Lower lobe of right lung (tissue), 2 donors: Measurements from ENCODE around the gene CHKB. TPM values are rescaled to one million over a fixed set of nuclear protein-coding genes. Genes with fewer than 3 reads are reported as not detected.
A peak's percentile ranks its signal among the peaks of the same experiment; 100 is the strongest.

Source experiments
- ATAC-seq, 2 donors: fragments of 200-7000 bp; cut with Tn5 transposase; one replicate each; pipeline ENCODE4 v1.9.1; 2020 to 2022; ENCODE audit warnings: mild to moderate bottlenecking in 2 of 2, moderate library complexity in 2 of 2
- DNase-seq: peaks from one replicate; pipeline ENCODE4 v3.0.0-alpha.2; 2020
- H3K27ac ChIP-seq: fragments of 200-600 bp; one replicate; pipeline ENCODE4 v1.8.0; 2022
- H3K27me3 ChIP-seq: fragments of 200-600 bp; one replicate; pipeline ENCODE4 v1.8.0; 2022; ENCODE audit warnings: low read depth
- H3K36me3 ChIP-seq: fragments of 200-600 bp; one replicate; pipeline ENCODE4 v1.8.0; 2022; ENCODE audit warnings: mild to moderate bottlenecking
- H3K4me1 ChIP-seq: fragments of 200-600 bp; one replicate; pipeline ENCODE4 v1.8.0; 2022
- H3K4me3 ChIP-seq: fragments of 200-600 bp; one replicate; pipeline ENCODE4 v1.8.0; 2022; ENCODE audit warnings: mild to moderate bottlenecking
- H3K9me3 ChIP-seq: fragments of 200-600 bp; one replicate; pipeline ENCODE4 v1.8.0; 2022
- intact Hi-C: fragments of 100-400 bp; cut with DNase I; formaldehyde crosslinking; loops from one replicate; pipeline ENCODE4 v1.11.0; 2022
- total RNA-seq: library from RNA; stranded (reverse); fragmentation: NEBNext Ultra II Directional; extraction: Animal tissue kit (Norgen Biotek cat#: 25700); gene quantifications from one replicate; pipeline ENCODE4 v1.2.1, GENCODE V29; 2021
- TF ChIP-seq, protein P1 (sequence below): fragments of 200-600 bp; IDR thresholded peaks from one replicate; pipeline ENCODE4 v1.8.0; 2022; ENCODE audit warnings: antibody characterized with exemption, mild to moderate bottlenecking
- donor health status: DM: no; HTN: yes; CAD: no; lungs with severe emphysema.

CHKB gene
- total RNA-seq, 1 donor from 2014 or later = 76.7 TPM

DNA sequence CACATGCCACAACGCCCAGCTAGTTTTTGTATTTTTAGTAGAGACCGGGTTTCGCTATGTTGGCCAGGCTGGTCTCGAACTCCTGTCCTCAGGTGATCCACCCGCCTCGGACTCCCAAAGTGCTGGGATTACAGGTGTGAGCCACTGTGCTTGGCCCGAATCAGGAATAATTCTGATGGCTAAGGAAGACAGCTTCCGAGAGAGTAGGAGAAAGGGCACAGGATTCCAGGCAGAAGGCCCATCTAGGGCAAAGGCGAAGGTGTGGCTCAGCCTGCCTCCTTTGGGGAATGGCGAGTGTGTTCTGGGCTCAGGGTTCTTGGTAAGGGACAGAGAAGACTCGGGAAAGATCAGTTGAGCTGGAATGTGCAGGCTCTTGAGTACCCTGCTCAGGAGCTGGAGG is 18.4 kb downstream of the CHKB start:
- Histone ChIP-seq H3K27ac (no peak overlapping the region), H3K4me1 (peaks cover 8% of the 10 kb centered on the region), H3K9me3 (no peaks in the 10 kb centered on the region), H3K4me3 (no peak overlapping the region), H3K36me3 (no peaks in the 10 kb centered on the region), H3K27me3 (no peaks in the 10 kb centered on the region)
- DNase-seq (no peak), ATAC-seq (no peak)
- intact Hi-C loops = no loop called here
- TF ChIP-seq, protein P1, sequence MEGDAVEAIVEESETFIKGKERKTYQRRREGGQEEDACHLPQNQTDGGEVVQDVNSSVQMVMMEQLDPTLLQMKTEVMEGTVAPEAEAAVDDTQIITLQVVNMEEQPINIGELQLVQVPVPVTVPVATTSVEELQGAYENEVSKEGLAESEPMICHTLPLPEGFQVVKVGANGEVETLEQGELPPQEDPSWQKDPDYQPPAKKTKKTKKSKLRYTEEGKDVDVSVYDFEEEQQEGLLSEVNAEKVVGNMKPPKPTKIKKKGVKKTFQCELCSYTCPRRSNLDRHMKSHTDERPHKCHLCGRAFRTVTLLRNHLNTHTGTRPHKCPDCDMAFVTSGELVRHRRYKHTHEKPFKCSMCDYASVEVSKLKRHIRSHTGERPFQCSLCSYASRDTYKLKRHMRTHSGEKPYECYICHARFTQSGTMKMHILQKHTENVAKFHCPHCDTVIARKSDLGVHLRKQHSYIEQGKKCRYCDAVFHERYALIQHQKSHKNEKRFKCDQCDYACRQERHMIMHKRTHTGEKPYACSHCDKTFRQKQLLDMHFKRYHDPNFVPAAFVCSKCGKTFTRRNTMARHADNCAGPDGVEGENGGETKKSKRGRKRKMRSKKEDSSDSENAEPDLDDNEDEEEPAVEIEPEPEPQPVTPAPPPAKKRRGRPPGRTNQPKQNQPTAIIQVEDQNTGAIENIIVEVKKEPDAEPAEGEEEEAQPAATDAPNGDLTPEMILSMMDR = no peak

DNA sequence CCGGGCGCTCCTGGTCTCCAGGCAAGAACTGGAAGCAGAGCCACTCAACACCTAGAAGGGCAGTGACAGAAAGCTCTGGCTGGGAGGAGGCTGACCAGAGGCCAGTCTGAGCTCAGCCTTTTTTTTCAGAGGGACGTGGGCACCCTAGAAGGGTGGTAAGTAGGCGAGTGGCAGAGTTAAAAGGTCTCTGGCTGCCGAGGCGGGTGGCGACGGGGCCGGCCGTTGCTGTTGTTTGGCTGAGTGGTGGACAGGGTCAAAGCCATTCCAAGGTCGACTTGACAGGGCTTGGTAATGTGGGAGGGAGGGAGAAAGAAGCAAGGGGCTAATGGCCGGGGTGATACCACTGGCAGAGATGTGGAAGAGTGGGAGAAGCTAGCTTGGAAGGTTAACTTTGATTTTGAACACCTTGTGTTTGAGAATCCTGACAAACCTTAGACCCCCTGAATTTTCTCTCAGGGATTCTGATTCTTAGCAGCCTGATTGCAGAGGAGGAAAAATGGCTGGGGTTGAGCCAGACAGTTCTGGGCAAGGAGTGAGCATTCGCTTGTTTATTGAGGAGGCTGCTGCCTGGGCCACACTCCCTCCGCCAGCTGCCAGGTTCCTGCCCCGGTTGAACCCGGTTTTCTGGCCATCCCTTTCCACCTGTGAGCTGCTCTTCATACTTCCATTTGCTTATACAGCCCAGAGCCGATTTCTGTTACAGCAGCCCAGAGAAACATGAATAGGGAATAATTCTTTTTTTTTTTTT is 19.1 kb downstream of the CHKB start:
- ATAC-seq (peak; percentile 37 to 51), DNase-seq (no peak)
- H3K27me3 ChIP-seq = no peaks in the 10 kb centered on the region
- H3K36me3 ChIP-seq = no peaks in the 10 kb centered on the region
- peak overlapping the region; percentile 75 for H3K27ac ChIP-seq
- TF ChIP-seq, protein P1 = no peak
- intact Hi-C loops = no loop called here
- H3K9me3 ChIP-seq = no peaks in the 10 kb centered on the region
- H3K4me1 ChIP-seq = peaks cover 8% of the 10 kb centered on the region
- H3K4me3 ChIP-seq = peak overlapping the region; percentile 70

DNA sequence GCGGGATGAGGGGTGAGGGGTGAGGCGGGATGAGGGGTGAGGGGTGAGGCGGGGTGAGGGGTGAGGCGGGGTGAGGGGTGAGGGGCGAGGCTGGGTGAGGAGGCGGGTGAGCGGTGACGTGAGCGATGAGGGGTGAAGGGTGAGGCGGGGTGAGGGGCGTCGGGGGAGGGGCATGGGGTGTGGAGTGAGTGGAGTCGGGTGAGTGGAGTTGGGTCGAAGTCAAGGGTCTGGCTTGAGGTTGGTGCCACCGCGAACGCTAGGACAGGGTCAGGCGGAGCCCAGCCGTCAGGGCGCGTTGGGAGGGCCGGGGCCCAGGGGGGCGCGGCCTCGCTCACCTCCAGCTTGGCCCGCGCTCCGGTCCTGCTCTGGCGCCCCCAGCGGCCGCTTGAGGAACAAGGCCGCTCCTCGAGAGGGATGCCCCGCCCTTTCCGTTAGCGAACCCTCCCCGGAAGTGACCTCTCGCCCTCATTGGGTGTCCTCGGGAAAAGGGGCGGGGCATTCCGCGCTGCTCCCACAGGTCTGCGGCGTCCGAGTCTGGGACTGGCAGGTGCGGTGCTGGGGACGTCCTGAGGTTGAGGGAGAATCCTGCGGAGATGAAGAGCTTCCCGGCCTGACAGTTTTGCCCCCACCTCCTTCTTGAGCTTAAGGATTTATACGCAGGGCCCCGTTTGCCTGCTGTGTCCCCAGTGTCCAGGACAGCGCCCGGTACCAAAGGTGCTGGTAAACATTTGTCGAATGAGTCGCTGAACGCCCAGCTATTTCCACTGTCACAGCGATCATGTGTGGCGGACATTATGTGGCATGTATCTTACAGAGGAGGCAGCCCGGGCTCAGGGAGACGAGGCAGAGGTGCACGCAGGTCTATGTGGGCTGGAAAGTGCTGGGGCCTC is 19.9 kb downstream of the CHKB start, which contains the start of gene SYCE3:
SYCE3 (minus strand) TSS at position 397 of the 890 bp plus-strand sequence. CDS start 6,514 bp downstream, outside the sequence.
- peak; percentile 99 for DNase-seq
- ATAC-seq = peak; percentile 99
- TF ChIP-seq, protein P1 = peak; percentile 97
- H3K27ac ChIP-seq = peak within 1 kb of the TSS; percentile 75
- peak within 1 kb of the TSS; percentile 70 for H3K4me3 ChIP-seq
- intact Hi-C loops = no loop called here
- H3K36me3 ChIP-seq = no peaks in the 10 kb centered on the region
- peaks cover 8% of the 10 kb centered on the region for H3K4me1 ChIP-seq
- H3K9me3 ChIP-seq = no peaks in the 10 kb centered on the region
- H3K27me3 ChIP-seq = no peaks in the 10 kb centered on the region

DNA sequence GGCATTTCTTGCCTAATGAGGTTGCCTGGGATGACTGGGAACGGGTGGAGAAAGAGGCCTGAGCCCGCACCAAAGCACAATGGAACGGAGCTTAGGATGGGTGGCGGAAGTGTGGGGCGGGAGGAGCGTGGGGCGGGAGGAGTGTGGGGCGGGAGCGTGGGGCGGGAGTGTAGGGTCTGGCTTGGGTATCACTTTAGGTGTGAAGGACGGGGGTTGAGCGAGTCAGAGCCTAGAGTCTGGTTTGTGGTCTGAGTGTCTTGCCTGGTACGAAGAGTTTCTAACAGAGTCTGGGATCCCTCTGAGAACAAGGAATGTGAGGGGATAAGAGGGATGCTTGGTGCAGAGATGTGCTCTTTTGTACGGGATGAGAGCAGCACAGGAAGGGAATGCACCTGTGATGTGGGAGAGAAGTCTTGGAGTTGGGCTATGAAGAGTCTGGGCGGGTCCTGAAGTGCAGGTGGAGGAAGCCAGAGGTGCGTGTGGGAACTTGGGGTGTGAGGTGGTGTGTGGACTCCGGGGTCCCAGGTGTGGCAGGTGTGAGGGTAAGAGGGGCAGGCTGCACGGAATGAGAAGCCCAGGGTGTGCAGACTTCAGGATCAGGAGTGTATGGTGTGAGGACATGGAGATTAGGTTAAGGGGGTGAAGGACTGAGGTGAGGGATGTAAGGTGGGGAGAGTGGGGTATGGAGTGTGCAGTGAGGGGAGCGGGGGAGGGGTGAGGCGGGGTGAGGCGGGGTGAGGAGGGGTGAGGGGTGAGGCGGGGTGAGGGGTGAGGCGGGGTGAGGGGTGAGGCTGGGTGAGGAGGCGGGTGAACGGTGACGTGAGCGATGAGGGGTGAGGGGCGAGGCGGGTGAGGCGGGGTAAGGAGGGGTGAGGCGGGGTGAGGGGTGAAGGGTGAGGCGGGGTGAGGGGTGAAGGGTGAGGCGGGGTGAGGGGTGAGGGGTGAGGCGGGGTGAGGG is 21.0 kb downstream of the CHKB start:
- Histone ChIP-seq H3K36me3 (no peaks in the 10 kb centered on the region), H3K4me3 (no peak overlapping the region), H3K27me3 (no peaks in the 10 kb centered on the region), H3K27ac (no peak overlapping the region), H3K4me1 (peaks cover 8% of the 10 kb centered on the region), H3K9me3 (no peaks in the 10 kb centered on the region)
- intact Hi-C loops = no loop called here
- DNase-seq (no peak), ATAC-seq (no peak)
- TF ChIP-seq, protein P1 = no peak

DNA sequence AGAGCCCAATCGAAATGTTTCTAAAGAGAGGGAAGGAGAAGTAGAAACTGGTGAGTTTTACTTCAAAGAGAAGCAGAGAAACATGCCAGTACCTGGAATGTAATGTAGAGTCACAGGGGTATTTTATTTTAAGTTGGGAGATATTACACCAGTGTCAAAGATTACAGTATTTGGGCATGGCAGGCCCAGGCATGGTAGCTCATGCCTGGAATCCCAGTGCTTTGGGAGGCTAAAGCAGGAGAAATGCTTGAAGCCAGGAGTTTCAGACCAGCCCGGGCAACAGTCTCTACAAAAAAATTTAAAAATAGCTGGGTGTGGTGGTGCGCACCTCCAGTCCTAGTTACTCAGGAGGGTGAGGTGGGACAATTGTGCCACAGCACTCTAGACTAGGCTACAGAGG is 22.6 kb downstream of the CHKB start:
- H3K4me1 ChIP-seq = peaks cover 8% of the 10 kb centered on the region
- no peak overlapping the region for H3K27ac ChIP-seq
- TF ChIP-seq, protein P1 = no peak
- ATAC-seq (no peak), DNase-seq (no peak)
- H3K9me3 ChIP-seq = no peaks in the 10 kb centered on the region
- H3K4me3 ChIP-seq = no peak overlapping the region
- intact Hi-C loops = no loop called here
- H3K27me3 ChIP-seq = no peaks in the 10 kb centered on the region
- no peaks in the 10 kb centered on the region for H3K36me3 ChIP-seq
